ENCODE measurements around the gene SLC12A7.

SLC12A7 gene

GRCh38 chr5:1107167-1108022 is 4.5 kb downstream of the SLC12A7 start:
- no peaks in the 10 kb centered on the region for H3K36me3 ChIP-seq (ENCODE audit: insufficient read depth, low read length)
- H3K4me3 ChIP-seq = no peak overlapping the region
- H3K27ac ChIP-seq = peak overlapping the region; percentile 60
- TF ChIP-seq FOXP2 (optimal IDR thresholded peaks at IDR 0.05; ENCODE audit: control extremely low read depth, extremely low read length, insufficient read depth) (no peak), POLR2AphosphoS5 (IDR thresholded peaks at IDR 0.05; ENCODE audit: borderline replicate concordance, low read depth, low read length) (no peak), EZH2 (IDR thresholded peaks at IDR 0.05) (no peak)
- no peaks in the 10 kb centered on the region for H3K9me3 ChIP-seq (ENCODE audit: low read depth, low read length)
- H3K9ac ChIP-seq (ENCODE audit: insufficient read length) = peak overlapping the region; percentile 26
- DNase-seq (ENCODE audit: low read depth, low spot score) = no peak

- Histone ChIP-seq H3K9ac (ENCODE audit: insufficient read length) (peak overlapping the region; percentile 26), H3K9me3 (ENCODE audit: low read depth, low read length) (no peaks in the 10 kb centered on the region), H3K27ac (peak overlapping the region; percentile 60), H3K36me3 (ENCODE audit: insufficient read depth, low read length) (no peaks in the 10 kb centered on the region), H3K4me3 (no peak overlapping the region)
- no peak for DNase-seq (ENCODE audit: low read depth, low spot score)
- TF ChIP-seq FOXP2 (optimal IDR thresholded peaks at IDR 0.05; ENCODE audit: control extremely low read depth, extremely low read length, insufficient read depth) (no peak), POLR2AphosphoS5 (IDR thresholded peaks at IDR 0.05; ENCODE audit: borderline replicate concordance, low read depth, low read length) (no peak), EZH2 (IDR thresholded peaks at IDR 0.05) (no peak)
These were observed 5.3 kb downstream of the SLC12A7 start for GRCh38 chr5:1106385-1107166.

GRCh38 chr5:1105350-1106265 is 6.3 kb downstream of the SLC12A7 start:
- no peak overlapping the region for H3K27ac ChIP-seq
- H3K36me3 ChIP-seq (ENCODE audit: insufficient read depth, low read length) = no peaks in the 10 kb centered on the region
- H3K9ac ChIP-seq (ENCODE audit: insufficient read length) = no peak overlapping the region
- H3K4me3 ChIP-seq = no peak overlapping the region
- H3K9me3 ChIP-seq (ENCODE audit: low read depth, low read length) = no peaks in the 10 kb centered on the region
- no peak for DNase-seq (ENCODE audit: low read depth, low spot score)
- no peak for TF ChIP-seq POLR2AphosphoS5 (IDR thresholded peaks at IDR 0.05; ENCODE audit: borderline replicate concordance, low read depth, low read length)
- no peak for TF ChIP-seq EZH2 (IDR thresholded peaks at IDR 0.05)
- no peak for TF ChIP-seq FOXP2 (optimal IDR thresholded peaks at IDR 0.05; ENCODE audit: control extremely low read depth, extremely low read length, insufficient read depth)

- no peaks in the 10 kb centered on the region for H3K36me3 ChIP-seq (ENCODE audit: insufficient read depth, low read length)
- DNase-seq (ENCODE audit: low read depth, low spot score) = no peak
- no peak overlapping the region for H3K4me3 ChIP-seq
- TF ChIP-seq FOXP2 (optimal IDR thresholded peaks at IDR 0.05; ENCODE audit: control extremely low read depth, extremely low read length, insufficient read depth) (no peak), EZH2 (IDR thresholded peaks at IDR 0.05) (no peak), POLR2AphosphoS5 (IDR thresholded peaks at IDR 0.05; ENCODE audit: borderline replicate concordance, low read depth, low read length) (no peak)
- no peak overlapping the region for H3K27ac ChIP-seq
- H3K9ac ChIP-seq (ENCODE audit: insufficient read length) = no peak overlapping the region
- H3K9me3 ChIP-seq (ENCODE audit: low read depth, low read length) = no peaks in the 10 kb centered on the region
These were observed 7.4 kb downstream of the SLC12A7 start for GRCh38 chr5:1104327-1105006.

GRCh38 chr5:1103505-1104326 is 8.1 kb downstream of the SLC12A7 start:
- Histone ChIP-seq H3K9ac (ENCODE audit: insufficient read length) (no peak overlapping the region), H3K27ac (no peak overlapping the region; the same call in 1 of the 2 replicates), H3K36me3 (ENCODE audit: insufficient read depth, low read length) (no peaks in the 10 kb centered on the region), H3K4me3 (0 out of 2 replicates have a peak overlapping the region, but pooled peaks have one; percentile 7), H3K9me3 (ENCODE audit: low read depth, low read length) (no peaks in the 10 kb centered on the region)
- no peak for DNase-seq (ENCODE audit: low read depth, low spot score)
- TF ChIP-seq FOXP2 (optimal IDR thresholded peaks at IDR 0.05; ENCODE audit: control extremely low read depth, extremely low read length, insufficient read depth) (no peak), POLR2AphosphoS5 (IDR thresholded peaks at IDR 0.05; ENCODE audit: borderline replicate concordance, low read depth, low read length) (no peak), EZH2 (IDR thresholded peaks at IDR 0.05) (no peak)

- DNase-seq (ENCODE audit: low read depth, low spot score) = no peak
- Histone ChIP-seq H3K36me3 (ENCODE audit: insufficient read depth, low read length) (no peaks in the 10 kb centered on the region), H3K9ac (ENCODE audit: insufficient read length) (no peak overlapping the region), H3K4me3 (no peak overlapping the region), H3K27ac (peak overlapping the region; percentile 45), H3K9me3 (ENCODE audit: low read depth, low read length) (no peaks in the 10 kb centered on the region)
- no peak for TF ChIP-seq POLR2AphosphoS5 (IDR thresholded peaks at IDR 0.05; ENCODE audit: borderline replicate concordance, low read depth, low read length)
- TF ChIP-seq EZH2 (IDR thresholded peaks at IDR 0.05) = no peak
- no peak for TF ChIP-seq FOXP2 (optimal IDR thresholded peaks at IDR 0.05; ENCODE audit: control extremely low read depth, extremely low read length, insufficient read depth)
These were observed 8.8 kb downstream of the SLC12A7 start for GRCh38 chr5:1103093-1103492.

Data from SK-N-MC (cell line).